Heart left ventricle (tissue), 13 donors: Measurements from ENCODE around the gene HELZ.
"Not testable (repeated sequence)": the region's sequence is repeated elsewhere in the genome, so short reads cannot be mapped to it uniquely, and the experiment has no call there.

Experiments used
- POLR2A ChIP-seq, 2 donors: fragments of 450-650 bp; IDR thresholded peaks; one replicate each; pipeline ENCODE4 v1.6.1; 2017; ENCODE audit warnings: antibody characterized with exemption in 2 of 2, mild to moderate bottlenecking in 2 of 2, moderate library complexity in 2 of 2
- TF ChIP-seq, protein P1 (sequence below), 12 donors: fragments of 200-600 bp; sonication (generic) in 4 of 12; IDR thresholded peaks; one replicate each; pipeline versions ENCODE4 v1.5.0 to v1.8.0; 2018 to 2022; ENCODE audit warnings: antibody characterized with exemption in 12 of 12, mild to moderate bottlenecking in 5 of 12
- donor health status: ischemic (EF 13 %, LVEDD 7.1; RV severe dilation, severe dysfunction).
- donor health status: DM: no; HTN: yes; CAD: no.
- donor health status: DM: no; HTN: no; CAD: no.
- donor health status: ischemic (EF 25% LVEDD 6.9; RV normal size, moderate dysfunction).
- donor health status: ischemic (EF 25% LVEDD 5.7; RV mildly dilated, moderate dysfunction).
- donor health status: ischemic (EF 35%, LVEDD 5.7; RV mildly dilated, moderate dysfunction).
- donor health status: nonischemic (EF 11% LVEDD 7.7; RV severe dilation, severe dysfunction).
- donor health status: DM: yes; HTN: yes; CAD: no.
- donor health status: PGD.
- donor health status: ischemic (EF 29% LVEDD 5.4; RV normal size, mild dysfunction).
- donor health status: nonischemic (EF 23%, LVEDD 6.1; RV moderate dilation, normal function).

DNA sequence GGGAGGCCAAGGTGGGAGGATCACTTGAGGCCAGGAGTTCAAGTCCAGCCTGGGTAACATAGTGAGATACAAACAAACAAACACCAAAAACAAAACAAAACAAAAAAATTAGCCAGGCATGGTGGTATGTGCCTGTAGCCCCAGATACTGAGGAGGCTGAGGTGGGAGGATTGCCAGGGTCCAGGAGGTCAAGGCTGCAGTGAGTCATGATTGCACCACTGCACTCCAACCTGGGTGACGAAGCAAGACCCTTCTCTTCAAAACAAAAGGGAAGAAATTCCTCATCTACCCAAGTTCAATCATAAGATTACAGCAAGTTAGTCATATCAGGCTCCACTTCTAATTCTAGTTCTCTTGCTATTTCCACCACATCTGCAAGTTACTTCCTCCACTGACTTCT lies 149.7 kb downstream of the HELZ start:
- TF ChIP-seq, protein P1, sequence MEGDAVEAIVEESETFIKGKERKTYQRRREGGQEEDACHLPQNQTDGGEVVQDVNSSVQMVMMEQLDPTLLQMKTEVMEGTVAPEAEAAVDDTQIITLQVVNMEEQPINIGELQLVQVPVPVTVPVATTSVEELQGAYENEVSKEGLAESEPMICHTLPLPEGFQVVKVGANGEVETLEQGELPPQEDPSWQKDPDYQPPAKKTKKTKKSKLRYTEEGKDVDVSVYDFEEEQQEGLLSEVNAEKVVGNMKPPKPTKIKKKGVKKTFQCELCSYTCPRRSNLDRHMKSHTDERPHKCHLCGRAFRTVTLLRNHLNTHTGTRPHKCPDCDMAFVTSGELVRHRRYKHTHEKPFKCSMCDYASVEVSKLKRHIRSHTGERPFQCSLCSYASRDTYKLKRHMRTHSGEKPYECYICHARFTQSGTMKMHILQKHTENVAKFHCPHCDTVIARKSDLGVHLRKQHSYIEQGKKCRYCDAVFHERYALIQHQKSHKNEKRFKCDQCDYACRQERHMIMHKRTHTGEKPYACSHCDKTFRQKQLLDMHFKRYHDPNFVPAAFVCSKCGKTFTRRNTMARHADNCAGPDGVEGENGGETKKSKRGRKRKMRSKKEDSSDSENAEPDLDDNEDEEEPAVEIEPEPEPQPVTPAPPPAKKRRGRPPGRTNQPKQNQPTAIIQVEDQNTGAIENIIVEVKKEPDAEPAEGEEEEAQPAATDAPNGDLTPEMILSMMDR (IDR thresholded peaks at IDR 0.05): not testable (repeated sequence)
- TF ChIP-seq POLR2A (IDR thresholded peaks at IDR 0.05): not testable (repeated sequence)
